Measurements from ENCODE around the gene ZNF362. TPM values are rescaled to one million over a fixed set of nuclear protein-coding genes. Genes with fewer than 3 reads are reported as not detected.

ZNF362 gene
- total RNA-seq, 2 donors from 2014 or later = 16.9 to 23.9 TPM

- Mint-ChIP-seq H3K27ac (no peak overlapping the region), H3K36me3 (ENCODE audit: insufficient read depth in 2 of 2) (no peaks in the 10 kb centered on the region), H3K4me3 (no peak overlapping the region), H3K27me3 (ENCODE audit: low read depth) (no peaks in the 10 kb centered on the region), H3K4me1 (ENCODE audit: low read depth) (peaks cover 19% of the 10 kb centered on the region), H3K9me3 (no peaks in the 10 kb centered on the region)
- DNase-seq (no peak), ATAC-seq (replicated peaks in 1 of 2) (no peak)
Measured at GRCh38 chr1:33273961-33274371, 17.7 kb downstream of the ZNF362 start.

GRCh38 chr1:33274446-33274845 lies 18.2 kb downstream of the ZNF362 start:
- no peaks in the 10 kb centered on the region for H3K9me3 Mint-ChIP-seq
- no peaks in the 10 kb centered on the region for H3K27me3 Mint-ChIP-seq (ENCODE audit: low read depth)
- DNase-seq = no peak
- no peak overlapping the region for H3K4me3 Mint-ChIP-seq
- ATAC-seq (replicated peaks in 1 of 2) = no peak
- peaks cover 19% of the 10 kb centered on the region for H3K4me1 Mint-ChIP-seq (ENCODE audit: low read depth)
- no peaks in the 10 kb centered on the region for H3K36me3 Mint-ChIP-seq (ENCODE audit: insufficient read depth in 2 of 2)
- peak overlapping the region; percentile 46 for H3K27ac Mint-ChIP-seq

GRCh38 chr1:33275195-33275594 lies 18.9 kb downstream of the ZNF362 start:
- no peak overlapping the region for H3K27ac Mint-ChIP-seq
- ATAC-seq (replicated peaks in 1 of 2) = no peak

GRCh38 chr1:33275706-33276572 lies 19.6 kb downstream of the ZNF362 start:
- H3K4me3 Mint-ChIP-seq = no peak overlapping the region
- H3K36me3 Mint-ChIP-seq (ENCODE audit: insufficient read depth in 2 of 2) = peaks cover 0 to 2% of the 10 kb centered on the region in 2 donors
- peaks cover 19% of the 10 kb centered on the region for H3K4me1 Mint-ChIP-seq (ENCODE audit: low read depth)
- no peak overlapping the region for H3K27ac Mint-ChIP-seq
- no peaks in the 10 kb centered on the region for H3K27me3 Mint-ChIP-seq (ENCODE audit: low read depth)
- no peaks in the 10 kb centered on the region for H3K9me3 Mint-ChIP-seq
- DNase-seq = no peak
- no peak for ATAC-seq (replicated peaks in 1 of 2)

More at GRCh38 chr1:33275195-33275594, 18.9 kb downstream of the ZNF362 start:
- Mint-ChIP-seq H3K9me3 (no peaks in the 10 kb centered on the region), H3K27me3 (ENCODE audit: low read depth) (no peaks in the 10 kb centered on the region), H3K4me3 (no peak overlapping the region), H3K36me3 (ENCODE audit: insufficient read depth in 2 of 2) (peaks cover 0 to 2% of the 10 kb centered on the region in 2 donors), H3K4me1 (ENCODE audit: low read depth) (peaks cover 19% of the 10 kb centered on the region)
- DNase-seq = no peak

GRCh38 chr1:33276573-33277298 lies 20.4 kb downstream of the ZNF362 start:
- no peak overlapping the region for H3K4me3 Mint-ChIP-seq
- ATAC-seq (replicated peaks in 1 of 2) = no peak

GRCh38 chr1:33277488-33278084 lies 21.3 kb downstream of the ZNF362 start:
- DNase-seq (no peak), ATAC-seq (replicated peaks in 1 of 2) (no peak)
- Mint-ChIP-seq H3K27ac (no peak overlapping the region), H3K9me3 (no peaks in the 10 kb centered on the region), H3K4me3 (no peak overlapping the region), H3K4me1 (ENCODE audit: low read depth) (peaks cover 18% of the 10 kb centered on the region), H3K27me3 (ENCODE audit: low read depth) (no peaks in the 10 kb centered on the region), H3K36me3 (ENCODE audit: insufficient read depth in 2 of 2) (peaks cover 0 to 7% of the 10 kb centered on the region in 2 donors)

More at GRCh38 chr1:33276573-33277298, 20.4 kb downstream of the ZNF362 start:
- Mint-ChIP-seq H3K36me3 (ENCODE audit: insufficient read depth in 2 of 2) (peaks cover 0 to 4% of the 10 kb centered on the region in 2 donors), H3K9me3 (no peaks in the 10 kb centered on the region), H3K4me1 (ENCODE audit: low read depth) (peaks cover 19% of the 10 kb centered on the region), H3K27me3 (ENCODE audit: low read depth) (no peaks in the 10 kb centered on the region), H3K27ac (no peak overlapping the region)
- DNase-seq = no peak

GRCh38 chr1:33280091-33280661 lies 23.9 kb downstream of the ZNF362 start:
- no peaks in the 10 kb centered on the region for H3K27me3 Mint-ChIP-seq (ENCODE audit: low read depth)
- ATAC-seq (replicated peaks in 1 of 2) (no peak), DNase-seq (no peak)
- peaks cover 0 to 9% of the 10 kb centered on the region in 2 donors for H3K36me3 Mint-ChIP-seq (ENCODE audit: insufficient read depth in 2 of 2)
- H3K27ac Mint-ChIP-seq = no peak overlapping the region
- no peak overlapping the region for H3K4me3 Mint-ChIP-seq
- H3K4me1 Mint-ChIP-seq (ENCODE audit: low read depth) = no peaks in the 10 kb centered on the region
- no peaks in the 10 kb centered on the region for H3K9me3 Mint-ChIP-seq

GRCh38 chr1:33281554-33282303 lies 25.4 kb downstream of the ZNF362 start:
- ATAC-seq (replicated peaks in 1 of 2) (no peak), DNase-seq (no peak)
- peaks cover 0 to 9% of the 10 kb centered on the region in 2 donors for H3K36me3 Mint-ChIP-seq (ENCODE audit: insufficient read depth in 2 of 2)
- H3K27ac Mint-ChIP-seq = no peak overlapping the region
- no peaks in the 10 kb centered on the region for H3K9me3 Mint-ChIP-seq
- H3K4me1 Mint-ChIP-seq (ENCODE audit: low read depth) = no peaks in the 10 kb centered on the region
- H3K27me3 Mint-ChIP-seq (ENCODE audit: low read depth) = no peaks in the 10 kb centered on the region
- no peak overlapping the region for H3K4me3 Mint-ChIP-seq

- Mint-ChIP-seq H3K9me3 (no peaks in the 10 kb centered on the region), H3K27ac (no peak overlapping the region), H3K36me3 (ENCODE audit: insufficient read depth in 2 of 2) (peaks cover 0 to 9% of the 10 kb centered on the region in 2 donors), H3K4me1 (ENCODE audit: low read depth) (no peaks in the 10 kb centered on the region), H3K27me3 (ENCODE audit: low read depth) (no peaks in the 10 kb centered on the region), H3K4me3 (no peak overlapping the region)
- DNase-seq = no peak
- ATAC-seq (replicated peaks in 1 of 2) = no peak
Measured at GRCh38 chr1:33282791-33283190, 26.5 kb downstream of the ZNF362 start.

GRCh38 chr1:33284049-33284448 lies 27.8 kb downstream of the ZNF362 start:
- no peak for ATAC-seq (replicated peaks in 1 of 2)
- no peak overlapping the region for H3K4me3 Mint-ChIP-seq
- H3K36me3 Mint-ChIP-seq (ENCODE audit: insufficient read depth in 2 of 2) = peaks cover 0 to 10% of the 10 kb centered on the region in 2 donors
- no peaks in the 10 kb centered on the region for H3K27me3 Mint-ChIP-seq (ENCODE audit: low read depth)
- H3K4me1 Mint-ChIP-seq (ENCODE audit: low read depth) = no peaks in the 10 kb centered on the region
- DNase-seq = no peak
- H3K9me3 Mint-ChIP-seq = no peaks in the 10 kb centered on the region
- H3K27ac Mint-ChIP-seq = no peak overlapping the region

- Mint-ChIP-seq H3K27ac (no peak overlapping the region), H3K27me3 (ENCODE audit: low read depth) (no peaks in the 10 kb centered on the region), H3K4me1 (ENCODE audit: low read depth) (no peaks in the 10 kb centered on the region), H3K4me3 (no peak overlapping the region), H3K9me3 (peaks cover 0 to 2% of the 10 kb centered on the region in 2 donors), H3K36me3 (ENCODE audit: insufficient read depth in 2 of 2) (peaks cover 2 to 9% of the 10 kb centered on the region in 2 donors)
- ATAC-seq (replicated peaks in 1 of 2) (no peak), DNase-seq (no peak)
Measured at GRCh38 chr1:33286451-33287185, 30.3 kb downstream of the ZNF362 start.

- no peak for ATAC-seq (replicated peaks in 1 of 2)
- H3K9me3 Mint-ChIP-seq = peaks cover 0 to 2% of the 10 kb centered on the region in 2 donors
Measured at GRCh38 chr1:33287317-33287716, 31.0 kb downstream of the ZNF362 start.

More at GRCh38 chr1:33287317-33287716, 31.0 kb downstream of the ZNF362 start:
- DNase-seq = no peak
- Mint-ChIP-seq H3K27me3 (ENCODE audit: low read depth) (no peaks in the 10 kb centered on the region), H3K36me3 (ENCODE audit: insufficient read depth in 2 of 2) (peaks cover 2 to 5% of the 10 kb centered on the region in 2 donors), H3K4me1 (ENCODE audit: low read depth) (no peaks in the 10 kb centered on the region), H3K27ac (no peak overlapping the region), H3K4me3 (no peak overlapping the region)
